Measurements from ENCODE around the gene SMIM32. TPM values are rescaled to one million over a fixed set of nuclear protein-coding genes. Genes with fewer than 3 reads are reported as not detected.

Gene SMIM32
- total RNA-seq, 2 experiments from 2014 or later, result not detected

- no peaks in the 10 kb centered on the region for H4K20me1 ChIP-seq (ENCODE audit: insufficient read depth, low read length)
- H2AFZ ChIP-seq (ENCODE audit: low read length), result no peak overlapping the region
- H3K4me3 ChIP-seq (ENCODE audit: low read depth, low read length, poor library complexity, severe bottlenecking), result no peak overlapping the region
- no peaks in the 10 kb centered on the region for H3K4me1 ChIP-seq (ENCODE audit: insufficient read depth, low read length, poor library complexity, severe bottlenecking)
- H3K4me2 ChIP-seq (ENCODE audit: low read length), result no peak overlapping the region
- H3K27ac ChIP-seq (ENCODE audit: low read depth, low read length, poor library complexity, severe bottlenecking), result no peak overlapping the region
- no peaks in the 10 kb centered on the region for H3K36me3 ChIP-seq (ENCODE audit: insufficient read depth, low read length)
- BruUV-seq (replicated peaks), result no TSS peak
- ChIA-PET POLR2A (no interaction called here), CTCF (ENCODE audit: unreplicated experiment) (no interaction called here)
- no peak for DNase-seq (ENCODE audit: low spot score)
- no peaks in the 10 kb centered on the region for H3K9me2 ChIP-seq (ENCODE audit: insufficient read depth, low read length)
- H3K9me3 ChIP-seq (ENCODE audit: low read length), result no peaks in the 10 kb centered on the region
- no peaks in the 10 kb centered on the region for H3K79me2 ChIP-seq (ENCODE audit: insufficient read depth, low read depth, low read length)
- TF ChIP-seq CTCF (conservative IDR thresholded peaks at IDR 0.05; ENCODE audit: low read length), result no peak
- no peak for TF ChIP-seq EZH2phosphoT487 (IDR thresholded peaks at IDR 0.05; ENCODE audit: borderline replicate concordance, low read depth, low read length)
- intact Hi-C loops (cut with micrococcal nuclease; ENCODE audit: unreplicated experiment), result no loop called here
Observed at GRCh38 chr5:136200130-136200529, 7.2 kb upstream of the SMIM32 start.

- H3K79me2 ChIP-seq (ENCODE audit: insufficient read depth, low read depth, low read length), result no peaks in the 10 kb centered on the region
- H3K4me3 ChIP-seq (ENCODE audit: low read depth, low read length, poor library complexity, severe bottlenecking), result no peak overlapping the region
- H3K4me2 ChIP-seq (ENCODE audit: low read length), result no peak overlapping the region
- H3K36me3 ChIP-seq (ENCODE audit: insufficient read depth, low read length), result no peaks in the 10 kb centered on the region
- intact Hi-C loops (cut with micrococcal nuclease; ENCODE audit: unreplicated experiment), result no loop called here
- no TSS peak for BruUV-seq (replicated peaks)
- no peaks in the 10 kb centered on the region for H4K20me1 ChIP-seq (ENCODE audit: insufficient read depth, low read length)
- ChIA-PET POLR2A (interaction anchor here (0.6 kb wide), 1 partner anchor 188 kb away, joined by 3 read pairs; no protein-coding TSS in a partner anchor), CTCF (ENCODE audit: unreplicated experiment) (no interaction called here)
- no peak overlapping the region for H2AFZ ChIP-seq (ENCODE audit: low read length)
- H3K9me3 ChIP-seq (ENCODE audit: low read length), result no peaks in the 10 kb centered on the region
- no peaks in the 10 kb centered on the region for H3K9me2 ChIP-seq (ENCODE audit: insufficient read depth, low read length)
- no peak for DNase-seq (ENCODE audit: low spot score)
- no peak for TF ChIP-seq CTCF (conservative IDR thresholded peaks at IDR 0.05; ENCODE audit: low read length)
- no peak for TF ChIP-seq EZH2phosphoT487 (IDR thresholded peaks at IDR 0.05; ENCODE audit: borderline replicate concordance, low read depth, low read length)
- no peak overlapping the region for H3K27ac ChIP-seq (ENCODE audit: low read depth, low read length, poor library complexity, severe bottlenecking)
- no peaks in the 10 kb centered on the region for H3K4me1 ChIP-seq (ENCODE audit: insufficient read depth, low read length, poor library complexity, severe bottlenecking)
Observed at GRCh38 chr5:136199408-136199807, 6.4 kb upstream of the SMIM32 start.

- CTCF ChIA-PET (ENCODE audit: unreplicated experiment), result no interaction called here
Observed at GRCh38 chr5:136198453-136198852, 5.5 kb upstream of the SMIM32 start.

More at GRCh38 chr5:136198453-136198852, 5.5 kb upstream of the SMIM32 start:
- intact Hi-C loops (cut with micrococcal nuclease; ENCODE audit: unreplicated experiment), result no loop called here
- no peak overlapping the region for H2AFZ ChIP-seq (ENCODE audit: low read length)
- TF ChIP-seq EZH2phosphoT487 (IDR thresholded peaks at IDR 0.05; ENCODE audit: borderline replicate concordance, low read depth, low read length) (no peak), CTCF (conservative IDR thresholded peaks at IDR 0.05; ENCODE audit: low read length) (no peak)
- no peaks in the 10 kb centered on the region for H4K20me1 ChIP-seq (ENCODE audit: insufficient read depth, low read length)
- H3K36me3 ChIP-seq (ENCODE audit: insufficient read depth, low read length), result no peaks in the 10 kb centered on the region
- H3K4me2 ChIP-seq (ENCODE audit: low read length), result no peak overlapping the region
- no peaks in the 10 kb centered on the region for H3K79me2 ChIP-seq (ENCODE audit: insufficient read depth, low read depth, low read length)
- no peaks in the 10 kb centered on the region for H3K4me1 ChIP-seq (ENCODE audit: insufficient read depth, low read length, poor library complexity, severe bottlenecking)
- H3K4me3 ChIP-seq (ENCODE audit: low read depth, low read length, poor library complexity, severe bottlenecking), result no peak overlapping the region
- no peaks in the 10 kb centered on the region for H3K9me3 ChIP-seq (ENCODE audit: low read length)
- BruUV-seq (replicated peaks), result no TSS peak
- no peaks in the 10 kb centered on the region for H3K9me2 ChIP-seq (ENCODE audit: insufficient read depth, low read length)
- no peak for DNase-seq (ENCODE audit: low spot score)
- no peak overlapping the region for H3K27ac ChIP-seq (ENCODE audit: low read depth, low read length, poor library complexity, severe bottlenecking)
- POLR2A ChIA-PET, result no interaction called here

Data from OCI-LY7 (cell line).